ENCODE data around the gene CYSLTR2. TPM values are rescaled to one million over a fixed set of nuclear protein-coding genes. Genes with fewer than 3 reads are reported as not detected.

Gene CYSLTR2
- total and polyA plus RNA-seq, 9 of the 15 experiments (the other 6 are each of a cell fraction or from before 2014, with no cell fraction given), result not detected

- Histone ChIP-seq H3K9me3 (replicated peaks; ENCODE audit: control insufficient read depth, insufficient read depth, low read depth, low read length) (no peaks in the 10 kb centered on the region), H3K36me3 (ENCODE audit: control insufficient read depth, insufficient read depth, low read length) (no peaks in the 10 kb centered on the region), H4K20me1 (replicated peaks; ENCODE audit: control insufficient read depth, insufficient read depth, low read length) (no peaks in the 10 kb centered on the region), H3K27ac (ENCODE audit: extremely low read depth, low read depth, low read length) (no peak overlapping the region), H3K9ac (ENCODE audit: insufficient read depth in 1 of 2, low read depth in 2 of 2, low read length in 2 of 2) (no peak overlapping the region), H3K4me1 (replicated peaks in 1 of 2; ENCODE audit: control insufficient read depth in 2 of 2, insufficient read depth in 2 of 2, low read length in 2 of 2) (no peaks in the 10 kb centered on the region), H2AFZ (ENCODE audit: low read depth, low read length) (no peak overlapping the region), H3K27me3 (ENCODE audit: control insufficient read depth in 2 of 2, insufficient read depth in 2 of 2, low read length in 2 of 2) (no peaks in the 10 kb centered on the region), H3K4me3 (no peak overlapping the region), H3K79me2 (ENCODE audit: control insufficient read depth, insufficient read depth, low read length) (no peaks in the 10 kb centered on the region), H3K9me1 (ENCODE audit: control insufficient read depth, insufficient read depth, low read length) (no peaks in the 10 kb centered on the region), H3K4me2 (ENCODE audit: insufficient read depth, low read length) (no peak overlapping the region)
- ChIA-PET CTCF (ENCODE audit: low intra/inter-chr PET ratio) (no interaction called here), POLR2A (no interaction called here)
- DNase-seq (ENCODE audit: extremely low read depth in 1 of 4, low spot score in 3 of 4), result no peak
- intact Hi-C loops (cut with micrococcal nuclease), result no loop called here
- no TSS peak for BruUV-seq (replicated peaks)
- 0% methylated on average over 1 of the region's 1 CpG for whole genome bisulfite sequencing (ENCODE audit: insufficient coverage, low coverage, missing lambda C conversion rate)
- FAIRE-seq, result no peak
- ATAC-seq, result no peak
- in situ Hi-C loops (cut with MboI), result no loop called here
- TF ChIP-seq VEZF1 (CRISPR knock-in tag; IDR thresholded peaks at IDR 0.05) (no peak), ZSCAN32 (CRISPR knock-in tag; IDR thresholded peaks at IDR 0.05) (no peak), CSDE1 (IDR thresholded peaks at IDR 0.05) (no peak), SIN3B (IDR thresholded peaks at IDR 0.05; ENCODE audit: low read depth) (no peak), TSHZ1 (CRISPR knock-in tag; IDR thresholded peaks at IDR 0.05) (no peak), ZNF175 (CRISPR knock-in tag; IDR thresholded peaks at IDR 0.05; ENCODE audit: low read depth) (no peak), EWSR1 (IDR thresholded peaks at IDR 0.05; ENCODE audit: borderline replicate concordance, low read depth, partially characterized antibody) (no peak), ZNF146 (CRISPR knock-in tag; IDR thresholded peaks at IDR 0.05; ENCODE audit: unreplicated experiment) (no peak), ZNF445 (CRISPR knock-in tag; IDR thresholded peaks at IDR 0.05; ENCODE audit: low read depth) (no peak), CBX2 (IDR thresholded peaks at IDR 0.05; ENCODE audit: insufficient read depth, low read length, poor library complexity, severe bottlenecking) (no peak), ZNF263 (CRISPR knock-in tag; IDR thresholded peaks at IDR 0.05; ENCODE audit: borderline replicate concordance) (no peak), TGIF2 (CRISPR knock-in tag; IDR thresholded peaks at IDR 0.05) (no peak), FOXO4 (CRISPR knock-in tag; IDR thresholded peaks at IDR 0.05) (no peak), RNF219 (CRISPR knock-in tag; IDR thresholded peaks at IDR 0.05) (no peak)
Measured at GRCh38 chr13:48715977-48716376, 62.2 kb downstream of the CYSLTR2 start.

Data from K562 (cell line).